ENCODE measurements around the gene ZFPL1.

The ZFPL1 gene

GRCh38 chr11:65131417-65131776 lies 47.4 kb downstream of the ZFPL1 start:
- DNase-seq: no peak

- no peak for DNase-seq
Observed at GRCh38 chr11:65131895-65132237, 47.8 kb downstream of the ZFPL1 start.

- DNase-seq: no peak
Observed at GRCh38 chr11:65132238-65132987, 48.4 kb downstream of the ZFPL1 start.

GRCh38 chr11:65132988-65133700 lies 49.1 kb downstream of the ZFPL1 start:
- DNase-seq: peak; percentile 84

- DNase-seq: no peak
Observed at GRCh38 chr11:65133724-65134123, 49.7 kb downstream of the ZFPL1 start.

GRCh38 chr11:65134240-65134951 lies 50.4 kb downstream of the ZFPL1 start, which contains the start of gene SYVN1:
TSS of gene SYVN1 (minus strand) at chr11:65134519. CDS start at chr11:65133601, 918 bp downstream.
- DNase-seq: peak; percentile 95

GRCh38 chr11:65134952-65135632 lies 51.1 kb downstream of the ZFPL1 start:
- DNase-seq: peak; percentile 87

- peak; percentile 19 for DNase-seq
Observed at GRCh38 chr11:65135633-65136145, 51.7 kb downstream of the ZFPL1 start.

GRCh38 chr11:65136515-65137096 lies 52.6 kb downstream of the ZFPL1 start:
- no peak for DNase-seq

All from stimulated activated CD4-positive, alpha-beta T cell treated with anti-CD3 and anti-CD28 coated beads, Interleukin-15, amount 100 ng/mL, for 24 hours (primary cell).